GM19240 (cell line): ENCODE data around the gene R3HDM2.

ENCODE experiments used
- DNase-seq: peaks from one replicate; pipeline ENCODE4 v3.0.0; 2011; ENCODE audit warnings: low spot score; ENCODE audit not compliant: insufficient read length

Gene R3HDM2

DNA sequence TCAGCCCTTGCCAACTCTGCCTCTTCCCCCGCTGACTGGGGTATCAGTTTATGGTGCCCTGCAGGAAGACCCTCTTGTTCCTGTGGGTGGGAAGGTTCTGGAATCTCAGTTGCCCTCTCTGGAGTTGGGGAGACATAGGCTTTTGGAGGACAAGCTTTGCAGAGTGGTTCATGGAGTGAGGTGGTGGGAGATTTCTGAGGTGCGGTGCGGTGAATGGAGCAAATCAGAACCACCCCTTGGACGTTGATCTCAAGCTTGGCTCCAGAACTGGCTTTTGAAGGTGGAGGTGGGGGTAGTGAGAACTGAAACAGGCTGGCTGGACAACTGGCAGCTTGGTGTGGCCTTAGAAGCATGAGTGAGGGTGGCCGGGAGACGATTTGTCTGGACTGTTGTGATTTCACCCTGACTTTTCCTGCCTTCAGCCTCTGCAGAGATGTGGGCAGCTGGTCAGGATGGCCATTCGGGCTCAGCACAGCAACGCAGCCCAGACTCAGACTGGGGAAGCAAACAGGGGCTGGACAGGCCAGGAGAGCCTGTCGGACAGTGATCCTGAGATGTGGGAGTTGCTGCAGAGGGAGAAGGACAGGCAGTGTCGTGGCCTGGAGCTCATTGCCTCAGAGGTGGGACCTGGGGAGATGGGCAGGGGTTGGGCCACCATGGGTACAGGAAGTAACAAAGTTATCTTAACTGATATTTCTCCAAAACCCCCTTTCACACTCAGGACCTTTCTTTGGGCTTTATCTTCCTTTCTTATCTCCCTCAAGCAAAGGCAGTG, 200.3 kb downstream of the R3HDM2 start:
- DNase-seq = no peak

- DNase-seq = peak; percentile 100
Observed at GRCh38 chr12:57229634-57230380, 201.0 kb downstream of the R3HDM2 start, which contains the start of gene SHMT2. SHMT2 (plus strand) TSS chr12:57229711; CDS start chr12:57229779, 68 bp downstream.

DNA sequence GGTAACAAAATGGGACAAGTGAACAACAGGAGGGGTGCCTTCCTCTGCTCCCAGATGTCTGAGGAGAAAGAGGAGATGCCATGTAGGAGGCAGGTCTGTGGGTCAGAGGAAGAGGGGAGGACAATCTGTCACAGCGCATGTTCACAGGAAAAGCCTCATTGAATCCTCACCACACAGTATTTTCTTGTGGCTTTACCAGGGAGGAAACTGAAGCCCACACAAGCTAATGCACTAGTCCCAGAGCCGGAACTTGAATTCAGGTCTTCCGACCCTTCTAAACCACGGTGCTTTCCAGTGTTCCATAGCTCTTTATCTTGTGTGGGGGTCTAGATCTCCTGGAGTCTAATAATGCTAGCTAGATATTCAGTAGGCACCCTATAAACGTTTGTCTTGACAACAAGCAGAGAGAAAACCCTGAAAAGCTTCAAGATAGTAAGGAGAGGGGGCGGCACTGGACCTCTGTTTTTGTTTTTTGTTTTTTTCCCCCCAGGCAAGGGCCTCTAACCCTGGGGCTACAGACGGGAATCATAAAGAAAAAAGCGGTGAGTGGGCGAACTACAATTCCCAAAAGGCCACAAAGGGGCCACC, 201.7 kb downstream of the R3HDM2 start:
- no peak for DNase-seq

- no peak for DNase-seq
Observed at GRCh38 chr12:57227315-57228115, 203.3 kb downstream of the R3HDM2 start.

DNA sequence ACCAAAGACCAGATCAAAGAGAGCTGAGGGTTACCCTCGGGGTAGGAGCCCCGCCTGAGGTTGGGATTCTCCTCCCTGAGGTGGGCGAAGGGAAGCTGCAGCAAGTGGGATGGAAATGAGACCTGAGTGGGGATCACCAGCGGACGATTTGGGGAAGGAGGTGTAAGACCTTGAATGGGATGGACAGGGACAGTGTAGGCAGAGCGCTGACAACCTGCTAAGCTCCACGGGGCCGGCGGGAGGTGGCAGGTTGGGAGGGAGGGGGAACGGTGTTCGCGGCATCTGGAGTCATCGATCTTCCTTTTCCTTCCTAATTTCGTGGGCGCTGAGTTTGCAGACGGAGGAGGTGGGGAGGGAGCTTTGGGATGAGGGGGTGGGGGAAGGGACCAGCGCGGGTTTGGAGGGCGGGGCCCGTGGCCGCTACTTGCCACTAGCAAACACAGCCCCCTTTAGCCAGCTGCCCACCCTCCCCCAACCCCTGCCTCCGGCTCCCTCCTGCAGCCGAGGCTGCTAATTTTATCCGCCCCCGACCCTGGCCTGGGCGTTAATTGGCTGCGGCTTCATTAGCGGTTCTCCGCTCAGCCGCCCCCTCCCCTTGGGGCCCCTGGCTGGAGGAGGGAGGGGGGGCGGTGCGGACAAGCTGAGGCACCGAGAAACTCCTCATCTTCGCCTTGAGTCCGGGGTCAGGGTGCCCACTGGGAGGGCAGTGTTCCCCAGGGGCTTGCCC, 204.1 kb downstream of the R3HDM2 start:
- DNase-seq = no peak

- no peak for DNase-seq
Observed at GRCh38 chr12:57225680-57226210, 205.1 kb downstream of the R3HDM2 start.

DNA sequence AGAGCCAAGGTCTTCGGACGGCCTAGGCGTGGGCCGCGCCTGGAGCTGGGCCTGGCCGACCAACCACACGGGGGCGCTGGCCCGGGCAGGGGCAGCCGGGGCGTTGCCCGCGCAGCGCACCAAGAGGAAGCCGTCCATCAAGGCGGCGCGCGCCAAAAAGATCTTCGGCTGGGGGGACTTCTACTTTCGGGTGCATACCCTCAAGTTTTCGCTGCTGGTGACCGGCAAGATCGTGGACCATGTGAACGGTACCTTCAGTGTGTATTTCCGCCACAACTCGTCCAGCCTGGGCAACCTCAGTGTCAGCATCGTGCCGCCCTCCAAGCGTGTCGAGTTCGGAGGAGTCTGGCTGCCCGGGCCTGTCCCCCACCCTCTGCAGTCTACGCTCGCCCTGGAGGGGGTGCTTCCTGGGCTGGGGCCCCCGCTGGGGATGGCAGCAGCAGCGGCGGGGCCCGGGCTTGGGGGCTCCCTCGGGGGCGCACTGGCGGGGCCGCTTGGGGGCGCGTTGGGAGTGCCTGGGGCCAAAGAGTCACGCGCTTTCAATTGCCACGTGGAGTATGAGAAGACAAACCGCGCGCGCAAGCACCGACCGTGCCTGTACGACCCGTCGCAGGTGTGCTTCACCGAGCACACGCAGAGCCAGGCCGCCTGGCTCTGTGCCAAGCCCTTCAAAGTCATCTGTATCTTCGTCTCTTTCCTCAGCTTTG, 205.7 kb downstream of the R3HDM2 start:
- no peak for DNase-seq

- DNase-seq = no peak
Observed at GRCh38 chr12:57224278-57224972, 206.4 kb downstream of the R3HDM2 start.

GRCh38 chr12:57223191-57224165, 207.4 kb downstream of the R3HDM2 start:
- DNase-seq = no peak

GRCh38 chr12:57222286-57223190, 208.3 kb downstream of the R3HDM2 start:
- no peak for DNase-seq

DNA sequence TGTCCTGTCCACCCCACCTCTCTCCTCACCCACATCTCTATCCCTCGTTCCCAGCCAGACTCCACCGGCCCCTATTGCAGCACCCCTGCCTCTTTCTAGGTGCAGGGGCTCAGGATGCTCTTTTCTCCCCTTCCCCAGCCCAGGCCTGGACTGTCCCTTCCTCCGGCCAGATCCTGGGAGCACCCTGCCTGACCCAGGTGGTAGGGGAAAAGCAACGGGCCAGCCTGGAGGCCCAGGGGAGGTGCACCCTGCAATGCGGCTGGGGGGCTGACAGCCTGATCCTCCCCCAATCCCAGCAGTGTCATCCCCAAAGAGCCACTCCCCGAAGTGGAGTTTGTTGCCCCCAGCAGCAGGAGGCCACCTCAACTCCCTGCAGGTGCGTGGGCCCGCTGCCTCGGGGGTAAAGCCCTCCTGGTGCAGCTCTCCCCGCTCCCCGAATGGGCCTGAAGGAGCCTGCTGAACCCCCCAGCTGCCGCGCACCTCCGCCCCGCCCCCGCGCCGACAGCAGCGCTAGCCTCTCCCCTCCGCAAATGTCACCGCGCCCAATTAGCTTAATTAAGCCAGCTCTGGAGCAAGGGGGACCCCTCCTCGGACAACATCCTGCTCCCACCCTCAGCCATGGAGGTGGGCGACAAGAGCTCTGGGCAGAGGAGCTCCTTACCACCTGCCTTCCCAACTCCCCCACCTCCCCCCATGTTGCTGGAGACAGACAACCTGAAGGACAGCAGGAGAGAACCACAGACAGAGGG, 209.5 kb downstream of the R3HDM2 start:
- no peak for DNase-seq

GRCh38 chr12:57220770-57221168, 210.1 kb downstream of the R3HDM2 start:
- DNase-seq = no peak

GRCh38 chr12:57219993-57220754, 210.7 kb downstream of the R3HDM2 start:
- DNase-seq = no peak

- no peak for DNase-seq
Observed at GRCh38 chr12:57219205-57219992, 211.4 kb downstream of the R3HDM2 start.
